ENCODE results near the gene JAG2. TPM values are rescaled to one million over a fixed set of nuclear protein-coding genes. Genes with fewer than 3 reads are reported as not detected.

Gene JAG2
- total RNA-seq, 1 experiment from 2014 or later = 12.2 TPM

DNA sequence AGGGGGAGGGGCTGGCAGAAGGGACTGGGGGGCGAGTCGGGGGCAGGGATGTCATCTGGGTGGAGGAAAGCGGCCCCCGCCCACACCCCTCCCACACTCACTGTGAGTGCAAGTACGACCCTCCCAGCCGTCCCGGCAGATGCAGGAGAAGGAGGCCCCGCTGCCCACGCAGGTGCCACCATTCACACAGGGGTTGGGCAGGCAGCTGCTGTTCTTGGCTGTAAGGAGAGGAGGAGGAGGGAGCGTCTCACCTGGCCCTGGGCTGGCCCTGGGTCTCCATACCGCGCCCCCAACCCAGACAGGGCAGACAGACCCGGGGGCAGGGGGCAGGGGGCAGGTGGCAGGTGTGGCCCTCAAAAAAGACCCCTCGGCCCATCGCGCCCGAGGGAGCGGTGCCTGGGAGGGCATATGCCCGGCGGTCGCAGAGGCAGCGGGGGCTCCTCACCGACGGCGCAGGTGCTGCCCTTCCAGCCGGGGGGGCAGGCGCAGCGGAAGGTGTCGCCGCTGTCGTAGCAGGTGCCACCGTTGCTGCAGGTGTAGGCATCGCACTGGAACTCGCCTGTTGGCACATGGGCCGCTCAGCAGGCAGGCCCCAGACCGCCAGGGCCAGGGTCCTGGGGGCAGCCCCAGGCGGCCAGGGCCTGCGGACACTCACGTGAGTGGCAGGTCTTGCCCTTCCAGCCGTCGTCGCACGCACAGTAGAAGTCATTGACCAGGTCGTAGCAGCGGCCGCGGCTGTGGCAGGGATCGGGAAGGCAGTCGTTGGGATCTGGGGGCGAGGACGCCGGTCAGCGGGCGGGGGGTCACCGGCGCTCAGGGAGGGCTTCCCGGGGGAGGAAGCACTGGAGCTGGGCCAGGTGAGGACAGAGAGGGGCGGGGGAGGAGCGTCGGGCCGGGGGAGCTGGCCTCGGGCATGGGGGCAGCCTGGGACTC, 20.6 kb downstream of the JAG2 start:
- Mint-ChIP-seq H3K27me3 (ENCODE audit: low read depth) (no peaks in the 10 kb centered on the region), H3K27ac (no peak overlapping the region), H3K36me3 (no peaks in the 10 kb centered on the region), H3K4me1 (no peaks in the 10 kb centered on the region), H3K9me3 (no peaks in the 10 kb centered on the region), H3K4me3 (no peak overlapping the region)
- DNase-seq (ENCODE audit: low spot score) = no peak
- ChIA-PET CTCF (no interaction called here), POLR2A (interaction anchor here (0.6 kb wide), 1 partner anchor 28 kb away, joined by 3 read pairs; no protein-coding TSS in a partner anchor)
- no peak for ATAC-seq
- no peak for TF ChIP-seq CBFB (CRISPR knock-in tag; IDR thresholded peaks at IDR 0.05; ENCODE audit: low read depth)
- TF ChIP-seq, protein P1, sequence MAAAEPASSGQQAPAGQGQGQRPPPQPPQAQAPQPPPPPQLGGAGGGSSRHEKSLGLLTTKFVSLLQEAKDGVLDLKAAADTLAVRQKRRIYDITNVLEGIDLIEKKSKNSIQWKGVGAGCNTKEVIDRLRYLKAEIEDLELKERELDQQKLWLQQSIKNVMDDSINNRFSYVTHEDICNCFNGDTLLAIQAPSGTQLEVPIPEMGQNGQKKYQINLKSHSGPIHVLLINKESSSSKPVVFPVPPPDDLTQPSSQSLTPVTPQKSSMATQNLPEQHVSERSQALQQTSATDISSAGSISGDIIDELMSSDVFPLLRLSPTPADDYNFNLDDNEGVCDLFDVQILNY (CRISPR knock-in tag; IDR thresholded peaks at IDR 0.05) = no peak
- no peak for TF ChIP-seq NR1H2 (CRISPR knock-in tag; IDR thresholded peaks at IDR 0.05)
- TF ChIP-seq, protein P2, sequence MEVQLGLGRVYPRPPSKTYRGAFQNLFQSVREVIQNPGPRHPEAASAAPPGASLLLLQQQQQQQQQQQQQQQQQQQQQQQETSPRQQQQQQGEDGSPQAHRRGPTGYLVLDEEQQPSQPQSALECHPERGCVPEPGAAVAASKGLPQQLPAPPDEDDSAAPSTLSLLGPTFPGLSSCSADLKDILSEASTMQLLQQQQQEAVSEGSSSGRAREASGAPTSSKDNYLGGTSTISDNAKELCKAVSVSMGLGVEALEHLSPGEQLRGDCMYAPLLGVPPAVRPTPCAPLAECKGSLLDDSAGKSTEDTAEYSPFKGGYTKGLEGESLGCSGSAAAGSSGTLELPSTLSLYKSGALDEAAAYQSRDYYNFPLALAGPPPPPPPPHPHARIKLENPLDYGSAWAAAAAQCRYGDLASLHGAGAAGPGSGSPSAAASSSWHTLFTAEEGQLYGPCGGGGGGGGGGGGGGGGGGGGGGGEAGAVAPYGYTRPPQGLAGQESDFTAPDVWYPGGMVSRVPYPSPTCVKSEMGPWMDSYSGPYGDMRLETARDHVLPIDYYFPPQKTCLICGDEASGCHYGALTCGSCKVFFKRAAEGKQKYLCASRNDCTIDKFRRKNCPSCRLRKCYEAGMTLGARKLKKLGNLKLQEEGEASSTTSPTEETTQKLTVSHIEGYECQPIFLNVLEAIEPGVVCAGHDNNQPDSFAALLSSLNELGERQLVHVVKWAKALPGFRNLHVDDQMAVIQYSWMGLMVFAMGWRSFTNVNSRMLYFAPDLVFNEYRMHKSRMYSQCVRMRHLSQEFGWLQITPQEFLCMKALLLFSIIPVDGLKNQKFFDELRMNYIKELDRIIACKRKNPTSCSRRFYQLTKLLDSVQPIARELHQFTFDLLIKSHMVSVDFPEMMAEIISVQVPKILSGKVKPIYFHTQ (CRISPR knock-in tag; IDR thresholded peaks at IDR 0.05) = no peak
- TF ChIP-seq, protein P3, sequence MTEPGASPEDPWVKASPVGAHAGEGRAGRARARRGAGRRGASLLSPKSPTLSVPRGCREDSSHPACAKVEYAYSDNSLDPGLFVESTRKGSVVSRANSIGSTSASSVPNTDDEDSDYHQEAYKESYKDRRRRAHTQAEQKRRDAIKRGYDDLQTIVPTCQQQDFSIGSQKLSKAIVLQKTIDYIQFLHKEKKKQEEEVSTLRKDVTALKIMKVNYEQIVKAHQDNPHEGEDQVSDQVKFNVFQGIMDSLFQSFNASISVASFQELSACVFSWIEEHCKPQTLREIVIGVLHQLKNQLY (CRISPR knock-in tag; IDR thresholded peaks at IDR 0.05) = no peak
- TF ChIP-seq, protein P4, sequence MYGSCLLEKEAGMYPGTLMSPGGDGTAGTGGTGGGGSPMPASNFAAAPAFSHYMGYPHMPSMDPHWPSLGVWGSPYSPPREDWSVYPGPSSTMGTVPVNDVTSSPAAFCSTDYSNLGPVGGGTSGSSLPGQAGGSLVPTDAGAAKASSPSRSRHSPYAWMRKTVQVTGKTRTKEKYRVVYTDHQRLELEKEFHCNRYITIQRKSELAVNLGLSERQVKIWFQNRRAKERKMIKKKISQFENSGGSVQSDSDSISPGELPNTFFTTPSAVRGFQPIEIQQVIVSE (CRISPR knock-in tag; IDR thresholded peaks at IDR 0.05; ENCODE audit: borderline replicate concordance) = no peak
- TF ChIP-seq PRRX2 (CRISPR knock-in tag; IDR thresholded peaks at IDR 0.05) = no peak
- no peak for TF ChIP-seq ZNF263 (CRISPR knock-in tag; IDR thresholded peaks at IDR 0.05; ENCODE audit: low read depth)
- TF ChIP-seq, protein P5, sequence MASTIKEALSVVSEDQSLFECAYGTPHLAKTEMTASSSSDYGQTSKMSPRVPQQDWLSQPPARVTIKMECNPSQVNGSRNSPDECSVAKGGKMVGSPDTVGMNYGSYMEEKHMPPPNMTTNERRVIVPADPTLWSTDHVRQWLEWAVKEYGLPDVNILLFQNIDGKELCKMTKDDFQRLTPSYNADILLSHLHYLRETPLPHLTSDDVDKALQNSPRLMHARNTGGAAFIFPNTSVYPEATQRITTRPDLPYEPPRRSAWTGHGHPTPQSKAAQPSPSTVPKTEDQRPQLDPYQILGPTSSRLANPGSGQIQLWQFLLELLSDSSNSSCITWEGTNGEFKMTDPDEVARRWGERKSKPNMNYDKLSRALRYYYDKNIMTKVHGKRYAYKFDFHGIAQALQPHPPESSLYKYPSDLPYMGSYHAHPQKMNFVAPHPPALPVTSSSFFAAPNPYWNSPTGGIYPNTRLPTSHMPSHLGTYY (CRISPR knock-in tag; IDR thresholded peaks at IDR 0.05) = no peak
- no peak for TF ChIP-seq ZNF396 (CRISPR knock-in tag; IDR thresholded peaks at IDR 0.05; ENCODE audit: borderline replicate concordance)
- no peak for TF ChIP-seq IRF2 (CRISPR knock-in tag; IDR thresholded peaks at IDR 0.05; ENCODE audit: borderline replicate concordance, low read depth)
- no peak for TF ChIP-seq OVOL2 (CRISPR knock-in tag; IDR thresholded peaks at IDR 0.05; ENCODE audit: borderline replicate concordance)
- TF ChIP-seq, protein P6, sequence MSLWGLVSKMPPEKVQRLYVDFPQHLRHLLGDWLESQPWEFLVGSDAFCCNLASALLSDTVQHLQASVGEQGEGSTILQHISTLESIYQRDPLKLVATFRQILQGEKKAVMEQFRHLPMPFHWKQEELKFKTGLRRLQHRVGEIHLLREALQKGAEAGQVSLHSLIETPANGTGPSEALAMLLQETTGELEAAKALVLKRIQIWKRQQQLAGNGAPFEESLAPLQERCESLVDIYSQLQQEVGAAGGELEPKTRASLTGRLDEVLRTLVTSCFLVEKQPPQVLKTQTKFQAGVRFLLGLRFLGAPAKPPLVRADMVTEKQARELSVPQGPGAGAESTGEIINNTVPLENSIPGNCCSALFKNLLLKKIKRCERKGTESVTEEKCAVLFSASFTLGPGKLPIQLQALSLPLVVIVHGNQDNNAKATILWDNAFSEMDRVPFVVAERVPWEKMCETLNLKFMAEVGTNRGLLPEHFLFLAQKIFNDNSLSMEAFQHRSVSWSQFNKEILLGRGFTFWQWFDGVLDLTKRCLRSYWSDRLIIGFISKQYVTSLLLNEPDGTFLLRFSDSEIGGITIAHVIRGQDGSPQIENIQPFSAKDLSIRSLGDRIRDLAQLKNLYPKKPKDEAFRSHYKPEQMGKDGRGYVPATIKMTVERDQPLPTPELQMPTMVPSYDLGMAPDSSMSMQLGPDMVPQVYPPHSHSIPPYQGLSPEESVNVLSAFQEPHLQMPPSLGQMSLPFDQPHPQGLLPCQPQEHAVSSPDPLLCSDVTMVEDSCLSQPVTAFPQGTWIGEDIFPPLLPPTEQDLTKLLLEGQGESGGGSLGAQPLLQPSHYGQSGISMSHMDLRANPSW (CRISPR knock-in tag; conservative IDR thresholded peaks at IDR 0.05; ENCODE audit: low read depth) = no peak
- TF ChIP-seq CREB1 (CRISPR knock-in tag; IDR thresholded peaks at IDR 0.05) = no peak
- TF ChIP-seq FOXK1 (CRISPR knock-in tag; IDR thresholded peaks at IDR 0.05) = no peak
- no peak for TF ChIP-seq TP53 (CRISPR knock-in tag; IDR thresholded peaks at IDR 0.05)
- no peak for TF ChIP-seq ATF1 (CRISPR knock-in tag; IDR thresholded peaks at IDR 0.05)
- TF ChIP-seq, protein P7, sequence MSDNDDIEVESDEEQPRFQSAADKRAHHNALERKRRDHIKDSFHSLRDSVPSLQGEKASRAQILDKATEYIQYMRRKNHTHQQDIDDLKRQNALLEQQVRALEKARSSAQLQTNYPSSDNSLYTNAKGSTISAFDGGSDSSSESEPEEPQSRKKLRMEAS (CRISPR knock-in tag; IDR thresholded peaks at IDR 0.05) = no peak
- no peak for TF ChIP-seq FOXP1 (CRISPR knock-in tag; IDR thresholded peaks at IDR 0.05; ENCODE audit: borderline replicate concordance)
- TF ChIP-seq, protein P8, sequence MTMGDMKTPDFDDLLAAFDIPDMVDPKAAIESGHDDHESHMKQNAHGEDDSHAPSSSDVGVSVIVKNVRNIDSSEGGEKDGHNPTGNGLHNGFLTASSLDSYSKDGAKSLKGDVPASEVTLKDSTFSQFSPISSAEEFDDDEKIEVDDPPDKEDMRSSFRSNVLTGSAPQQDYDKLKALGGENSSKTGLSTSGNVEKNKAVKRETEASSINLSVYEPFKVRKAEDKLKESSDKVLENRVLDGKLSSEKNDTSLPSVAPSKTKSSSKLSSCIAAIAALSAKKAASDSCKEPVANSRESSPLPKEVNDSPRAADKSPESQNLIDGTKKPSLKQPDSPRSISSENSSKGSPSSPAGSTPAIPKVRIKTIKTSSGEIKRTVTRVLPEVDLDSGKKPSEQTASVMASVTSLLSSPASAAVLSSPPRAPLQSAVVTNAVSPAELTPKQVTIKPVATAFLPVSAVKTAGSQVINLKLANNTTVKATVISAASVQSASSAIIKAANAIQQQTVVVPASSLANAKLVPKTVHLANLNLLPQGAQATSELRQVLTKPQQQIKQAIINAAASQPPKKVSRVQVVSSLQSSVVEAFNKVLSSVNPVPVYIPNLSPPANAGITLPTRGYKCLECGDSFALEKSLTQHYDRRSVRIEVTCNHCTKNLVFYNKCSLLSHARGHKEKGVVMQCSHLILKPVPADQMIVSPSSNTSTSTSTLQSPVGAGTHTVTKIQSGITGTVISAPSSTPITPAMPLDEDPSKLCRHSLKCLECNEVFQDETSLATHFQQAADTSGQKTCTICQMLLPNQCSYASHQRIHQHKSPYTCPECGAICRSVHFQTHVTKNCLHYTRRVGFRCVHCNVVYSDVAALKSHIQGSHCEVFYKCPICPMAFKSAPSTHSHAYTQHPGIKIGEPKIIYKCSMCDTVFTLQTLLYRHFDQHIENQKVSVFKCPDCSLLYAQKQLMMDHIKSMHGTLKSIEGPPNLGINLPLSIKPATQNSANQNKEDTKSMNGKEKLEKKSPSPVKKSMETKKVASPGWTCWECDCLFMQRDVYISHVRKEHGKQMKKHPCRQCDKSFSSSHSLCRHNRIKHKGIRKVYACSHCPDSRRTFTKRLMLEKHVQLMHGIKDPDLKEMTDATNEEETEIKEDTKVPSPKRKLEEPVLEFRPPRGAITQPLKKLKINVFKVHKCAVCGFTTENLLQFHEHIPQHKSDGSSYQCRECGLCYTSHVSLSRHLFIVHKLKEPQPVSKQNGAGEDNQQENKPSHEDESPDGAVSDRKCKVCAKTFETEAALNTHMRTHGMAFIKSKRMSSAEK (CRISPR knock-in tag; IDR thresholded peaks at IDR 0.05; ENCODE audit: borderline replicate concordance) = no peak

Measured in WTC11 (cell line).